Esophagus squamous epithelium (tissue), 5 donors: ENCODE results near the gene DGAT2L6. TPM values are rescaled to one million over a fixed set of nuclear protein-coding genes. Genes with fewer than 3 reads are reported as not detected.

Experiments used
- DNase-seq: peaks from one replicate; lab custom pipeline; 2025; lab: John Stamatoyannopoulos, UW
- H3K27ac ChIP-seq, 4 donors: fragments of 200-600 bp; sonication (generic); one replicate each; pipeline ENCODE4 v1.5.1; 2016 to 2019; ENCODE audit warnings: mild to moderate bottlenecking in 1 of 4
- H3K27me3 ChIP-seq, 4 donors: fragments of 200-600 bp; sonication (generic); 1 replicate in 3 of 4; 2 replicates in 1 of 4; pipeline versions ENCODE4 v1.5.1 to v1.6.0; 2017 to 2021; ENCODE audit warnings: antibody characterized with exemption in 1 of 4
- H3K36me3 ChIP-seq, 3 donors: fragments of 200-600 bp; sonication (generic); one replicate each; pipeline ENCODE4 v1.5.1; 2016 to 2019
- H3K4me1 ChIP-seq, 3 donors: fragments of 200-600 bp; sonication (generic); one replicate each; pipeline ENCODE4 v1.5.1; 2017 to 2019
- H3K4me3 ChIP-seq, 4 donors: fragments of 200-600 bp; sonication (generic); 1 replicate in 3 of 4; 2 replicates in 1 of 4; pipeline ENCODE4 v1.5.1; 2016 to 2019; ENCODE audit warnings: mild to moderate bottlenecking in 2 of 4, moderate library complexity in 1 of 4
- H3K9me3 ChIP-seq, 3 donors: fragments of 200-600 bp; sonication (generic); one replicate each; pipeline ENCODE4 v1.5.1; 2016 to 2019
- POLR2A ChIP-seq, 4 donors: fragments of 450-650 bp; IDR thresholded peaks; one replicate each; pipeline ENCODE4 v1.6.1; 2017; ENCODE audit warnings: antibody characterized with exemption in 4 of 4, mild to moderate bottlenecking in 4 of 4, moderate library complexity in 3 of 4
- WGBS, 2 donors: methylation state at CpG; one replicate each; pipeline ENCODE4 v1.1.5; 2018; 5-methylcytosine and 5-hydroxymethylcytosine counted together
- intact Hi-C: fragments of 100-400 bp; cut with DNase I; formaldehyde crosslinking; loops from one replicate; pipeline ENCODE4 v1.15.0; 2022
- total RNA-seq, 4 donors: library from RNA; depleted of rRNA; stranded (reverse); fragments of >200 nt; gene quantifications; one replicate each; pipeline ENCODE4 v1.1.0, GENCODE V29; 2016
- TF ChIP-seq, protein P1 (sequence below), 6 experiments: fragments of 450-650 bp in 4 of 6; fragments of 200-600 bp in 2 of 6; sonication (generic) in 2 of 6; IDR thresholded peaks; one replicate each; pipeline ENCODE4 v1.5.1; 2016 to 2019; ENCODE audit warnings: antibody characterized with exemption in 6 of 6, mild to moderate bottlenecking in 4 of 6, moderate library complexity in 4 of 6
- donor health status: DM: yes; HTN: yes; CAD: no.

Gene DGAT2L6
- total RNA-seq, 4 donors from 2014 or later = not detected

DNA sequence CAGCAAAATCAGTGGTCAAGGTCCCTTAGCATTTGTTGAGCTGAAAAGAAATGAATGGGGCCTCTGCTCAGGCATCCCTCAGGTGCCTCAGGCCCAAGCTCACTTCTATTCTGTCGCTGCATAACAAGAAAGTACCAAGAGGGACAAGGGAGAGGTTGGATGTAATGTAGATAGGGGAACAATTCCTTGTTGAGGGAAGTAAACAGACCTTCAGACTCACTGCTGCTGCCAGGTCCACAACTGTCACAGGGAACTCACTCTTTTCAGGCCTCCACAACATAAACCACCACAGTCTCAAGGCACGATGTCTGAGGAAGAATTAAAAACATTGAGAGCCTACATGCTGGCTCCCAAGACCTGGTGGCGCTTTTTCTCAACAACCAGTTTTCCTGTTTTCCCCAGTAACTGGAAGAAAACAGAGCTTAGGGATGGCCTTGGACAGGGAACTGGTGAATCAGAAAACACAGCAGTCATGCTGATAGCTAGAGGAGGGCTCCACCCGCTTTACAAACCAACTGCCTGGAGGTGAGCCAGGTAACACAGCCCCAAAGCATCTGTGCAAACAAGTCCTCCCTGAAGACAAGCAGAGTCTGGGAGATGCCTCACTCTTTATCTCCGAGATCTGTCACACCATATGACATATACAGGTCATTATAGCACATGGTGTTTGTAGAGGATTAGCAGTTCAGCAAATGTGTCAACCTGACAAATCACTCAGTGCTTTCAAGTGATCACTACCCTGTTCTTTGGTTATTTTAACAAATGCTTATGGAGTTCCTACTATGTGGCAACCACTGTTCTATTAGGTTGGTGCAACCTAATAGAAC lies 42.9 kb downstream of the DGAT2L6 start:
- DNase-seq = no peak
- Histone ChIP-seq H3K27me3 (no peaks in the 10 kb centered on the region), H3K4me3 (no peak overlapping the region), H3K9me3 (no peaks in the 10 kb centered on the region), H3K27ac (peak overlapping the region in 1 of 4 donors; percentile 70), H3K36me3 (no peaks in the 10 kb centered on the region), H3K4me1 (peaks cover 0 to 11% (median 0%) of the 10 kb centered on the region in 3 donors)
- intact Hi-C loops = no loop called here
- WGBS, 2 donors = 0 to 44% methylated on average over 2 to 5 of the region's 5 CpGs
- TF ChIP-seq, protein P1, sequence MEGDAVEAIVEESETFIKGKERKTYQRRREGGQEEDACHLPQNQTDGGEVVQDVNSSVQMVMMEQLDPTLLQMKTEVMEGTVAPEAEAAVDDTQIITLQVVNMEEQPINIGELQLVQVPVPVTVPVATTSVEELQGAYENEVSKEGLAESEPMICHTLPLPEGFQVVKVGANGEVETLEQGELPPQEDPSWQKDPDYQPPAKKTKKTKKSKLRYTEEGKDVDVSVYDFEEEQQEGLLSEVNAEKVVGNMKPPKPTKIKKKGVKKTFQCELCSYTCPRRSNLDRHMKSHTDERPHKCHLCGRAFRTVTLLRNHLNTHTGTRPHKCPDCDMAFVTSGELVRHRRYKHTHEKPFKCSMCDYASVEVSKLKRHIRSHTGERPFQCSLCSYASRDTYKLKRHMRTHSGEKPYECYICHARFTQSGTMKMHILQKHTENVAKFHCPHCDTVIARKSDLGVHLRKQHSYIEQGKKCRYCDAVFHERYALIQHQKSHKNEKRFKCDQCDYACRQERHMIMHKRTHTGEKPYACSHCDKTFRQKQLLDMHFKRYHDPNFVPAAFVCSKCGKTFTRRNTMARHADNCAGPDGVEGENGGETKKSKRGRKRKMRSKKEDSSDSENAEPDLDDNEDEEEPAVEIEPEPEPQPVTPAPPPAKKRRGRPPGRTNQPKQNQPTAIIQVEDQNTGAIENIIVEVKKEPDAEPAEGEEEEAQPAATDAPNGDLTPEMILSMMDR (IDR thresholded peaks at IDR 0.05) = no peak
- no peak for TF ChIP-seq POLR2A (IDR thresholded peaks at IDR 0.05)

DNA sequence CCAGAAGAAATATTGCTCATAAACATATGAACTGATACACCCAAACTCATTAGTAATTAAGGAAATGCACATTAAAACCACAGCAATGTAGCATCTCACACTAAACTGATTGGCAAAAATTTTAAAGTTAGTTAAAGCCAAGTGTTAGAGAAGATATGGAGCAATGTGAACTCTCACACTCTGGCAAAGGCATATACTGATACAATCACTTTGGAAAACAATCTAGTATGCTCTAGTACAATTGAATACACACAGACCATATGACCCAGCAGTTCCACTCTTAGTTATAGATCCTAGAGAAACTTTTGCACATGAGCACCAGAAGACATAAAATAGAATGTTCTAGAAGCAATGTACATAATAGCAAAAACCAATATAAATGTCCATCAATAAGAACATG lies 48.8 kb downstream of the DGAT2L6 start:
- Histone ChIP-seq H3K9me3 (no peaks in the 10 kb centered on the region), H3K27ac (no peak overlapping the region), H3K27me3 (no peaks in the 10 kb centered on the region), H3K4me3 (no peak overlapping the region), H3K36me3 (no peaks in the 10 kb centered on the region), H3K4me1 (no peaks in the 10 kb centered on the region)
- no peak for DNase-seq
- intact Hi-C loops = no loop called here
- TF ChIP-seq, protein P1 (IDR thresholded peaks at IDR 0.05) = no peak
- no peak for TF ChIP-seq POLR2A (IDR thresholded peaks at IDR 0.05)

DNA sequence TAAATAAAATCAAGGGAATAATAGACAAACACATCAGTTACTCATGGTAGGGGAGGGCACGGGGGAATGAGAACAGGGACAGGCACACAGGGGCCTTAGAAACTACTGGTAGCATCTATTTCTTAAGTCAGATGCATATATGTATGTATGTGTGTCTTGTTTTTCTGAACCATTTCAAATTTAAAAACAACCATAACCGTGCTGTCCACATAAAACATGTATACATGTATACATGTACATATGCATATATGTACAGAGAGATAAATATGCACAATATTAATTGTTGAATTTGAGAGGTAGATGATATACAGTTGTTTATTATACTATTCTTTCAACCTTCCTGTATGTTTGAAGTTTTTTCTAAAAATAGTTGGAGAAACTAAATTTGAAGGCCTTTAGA lies 49.4 kb downstream of the DGAT2L6 start:
- TF ChIP-seq, protein P1 (IDR thresholded peaks at IDR 0.05) = no peak
- TF ChIP-seq POLR2A (IDR thresholded peaks at IDR 0.05) = no peak
- H3K27me3 ChIP-seq = no peaks in the 10 kb centered on the region
- intact Hi-C loops = no loop called here
- no peaks in the 10 kb centered on the region for H3K4me1 ChIP-seq
- H3K36me3 ChIP-seq = no peaks in the 10 kb centered on the region
- H3K27ac ChIP-seq = no peak overlapping the region
- 55 to 91% methylated on average over 2 of the region's 2 CpGs for WGBS, 2 donors
- no peak for DNase-seq
- H3K4me3 ChIP-seq = no peak overlapping the region
- no peaks in the 10 kb centered on the region for H3K9me3 ChIP-seq

DNA sequence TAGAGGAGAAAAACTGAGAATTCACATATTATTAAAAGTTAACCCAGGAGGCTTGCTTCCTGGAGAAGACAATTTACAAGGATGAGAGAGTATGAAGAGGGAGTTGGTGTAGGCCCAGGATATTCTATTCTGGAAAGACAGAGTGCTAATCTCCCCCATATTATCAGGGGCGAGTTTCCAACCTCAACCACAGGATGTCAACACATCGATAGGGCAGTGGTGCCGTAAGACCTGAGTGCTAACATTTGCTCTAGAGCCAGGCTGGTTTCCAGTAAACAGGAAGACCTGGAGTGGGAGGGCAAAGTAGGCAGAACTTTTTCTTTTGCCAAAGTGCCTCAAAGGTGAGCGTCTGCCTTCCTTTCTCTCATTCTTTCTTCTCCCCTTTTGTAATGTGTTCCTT lies 54.4 kb downstream of the DGAT2L6 start:
- no peaks in the 10 kb centered on the region for H3K9me3 ChIP-seq
- intact Hi-C loops = no loop called here
- no peaks in the 10 kb centered on the region for H3K27me3 ChIP-seq
- no peak overlapping the region for H3K27ac ChIP-seq
- WGBS, 2 donors = 63 to 71% methylated on average over 1 to 2 of the region's 4 CpGs
- H3K4me3 ChIP-seq = no peak overlapping the region
- DNase-seq = no peak
- H3K36me3 ChIP-seq = no peaks in the 10 kb centered on the region
- TF ChIP-seq, protein P1 (IDR thresholded peaks at IDR 0.05) = no peak
- no peak for TF ChIP-seq POLR2A (IDR thresholded peaks at IDR 0.05)
- no peaks in the 10 kb centered on the region for H3K4me1 ChIP-seq

DNA sequence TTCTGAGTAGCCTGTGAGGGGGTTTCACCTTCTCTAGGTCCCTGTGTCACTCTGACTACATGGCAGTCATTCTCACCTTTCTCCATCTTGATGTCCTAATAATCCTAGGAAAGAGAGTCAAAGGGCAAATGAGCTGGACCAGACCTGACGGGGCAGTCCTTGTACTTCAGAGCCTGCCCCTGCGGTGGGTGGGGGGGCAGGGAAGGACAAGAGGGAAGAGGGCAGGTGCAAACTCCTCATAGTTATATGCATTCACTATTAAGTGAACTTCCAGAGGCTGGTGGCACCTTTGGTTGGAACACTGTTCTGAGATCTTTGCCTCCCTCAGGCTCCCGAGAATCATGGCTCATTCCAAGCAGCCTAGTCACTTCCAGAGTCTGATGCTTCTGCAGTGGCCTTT lies 57.1 kb downstream of the DGAT2L6 start, which contains the start of gene AWAT1:
TSS of gene AWAT1 (plus strand) at position 301 of the 400 bp plus-strand sequence. CDS start at position 342, 41 bp downstream.
- intact Hi-C loops = no loop called here
- 72% methylated on average over 3 of the region's 3 CpGs; no CpG with 5 or more reads in 1 of the 2 donors for WGBS, 2 donors
- no peaks in the 10 kb centered on the region for H3K36me3 ChIP-seq
- H3K27me3 ChIP-seq = no peaks in the 10 kb centered on the region
- no peak within 1 kb of the TSS for H3K27ac ChIP-seq
- H3K4me3 ChIP-seq = no peak within 1 kb of the TSS
- no peaks in the 10 kb centered on the region for H3K4me1 ChIP-seq
- no peak for TF ChIP-seq POLR2A (IDR thresholded peaks at IDR 0.05)
- TF ChIP-seq, protein P1 (IDR thresholded peaks at IDR 0.05) = no peak
- no peaks in the 10 kb centered on the region for H3K9me3 ChIP-seq
- DNase-seq = no peak
